NCI-H146 (cell line): ENCODE measurements around the gene TCF4.
"Not testable (repeated sequence)": the region's sequence is repeated elsewhere in the genome, so short reads cannot be mapped to it uniquely, and the experiment has no call there.

Experiments
- DNase-seq: peaks from one replicate; lab custom pipeline; 2025; lab: John Stamatoyannopoulos, UW

TCF4 gene

DNA sequence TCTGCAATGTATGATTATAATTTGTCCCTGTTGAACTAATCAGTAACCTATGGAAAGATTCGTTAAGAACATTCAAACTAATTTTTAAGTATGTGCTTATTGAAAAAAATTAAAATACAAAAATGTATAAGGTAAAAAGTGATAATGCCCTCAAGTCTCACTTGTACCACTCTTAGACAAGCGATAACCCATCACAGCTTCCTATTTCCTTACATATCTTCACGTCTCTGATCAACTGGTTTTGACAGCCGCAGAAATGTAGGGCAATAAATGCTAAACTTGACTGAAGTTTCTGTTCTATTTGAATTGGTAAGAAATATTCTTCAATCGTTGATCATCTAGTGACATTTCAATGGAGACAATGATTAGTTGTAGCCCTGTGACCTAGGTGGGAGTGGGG, 112.5 kb downstream of the TCF4 start:
- DNase-seq = no peak

DNA sequence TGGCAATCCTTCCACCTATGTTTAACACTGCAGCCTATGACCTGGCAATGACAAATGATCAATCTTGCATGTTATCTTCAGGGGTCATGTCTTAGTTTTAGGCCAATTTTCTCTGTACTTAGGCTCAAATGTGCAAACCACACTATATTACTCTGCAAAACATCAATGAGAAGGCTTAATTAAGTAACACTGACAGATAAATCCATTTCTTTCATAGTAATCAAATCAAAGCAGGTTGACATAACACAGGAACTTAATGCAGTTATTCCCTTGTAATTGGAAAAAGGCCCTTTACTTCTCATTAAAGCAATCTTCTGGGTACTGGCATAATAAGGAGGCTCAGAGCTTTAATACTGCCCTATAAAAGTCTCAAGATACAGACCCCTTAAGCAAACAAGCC, 114.4 kb downstream of the TCF4 start:
- DNase-seq = no peak

DNA sequence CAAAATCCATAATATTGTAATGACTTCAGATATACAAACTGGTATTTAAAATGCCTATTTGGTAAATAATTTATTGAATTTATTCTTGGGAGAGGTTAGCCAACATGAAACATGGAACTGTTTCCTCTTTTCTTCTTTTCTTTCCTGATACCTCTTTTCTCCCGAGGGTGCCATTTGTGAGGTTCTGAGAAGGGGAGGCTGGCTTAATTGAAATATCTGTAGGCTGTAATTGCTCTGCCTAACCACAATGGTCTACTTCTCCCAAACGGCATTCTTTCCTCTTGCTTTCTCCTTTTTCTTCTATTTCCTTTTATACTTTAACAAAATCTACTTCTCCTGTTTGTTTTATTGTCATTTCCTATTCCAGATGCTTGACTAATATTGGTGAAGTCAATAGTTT, 114.9 kb downstream of the TCF4 start:
- no peak for DNase-seq

GRCh38 chr18:55470826-55471225, 117.2 kb downstream of the TCF4 start:
- DNase-seq = no peak

- not testable (repeated sequence) for DNase-seq
These were observed 118.9 kb downstream of the TCF4 start for GRCh38 chr18:55469134-55469533.

GRCh38 chr18:55466789-55467188, 121.2 kb downstream of the TCF4 start:
- DNase-seq = no peak

- DNase-seq = no peak
These were observed 122.7 kb downstream of the TCF4 start for GRCh38 chr18:55465313-55465712.

- no peak for DNase-seq
These were observed 123.4 kb downstream of the TCF4 start for GRCh38 chr18:55464581-55464980.

- no peak for DNase-seq
These were observed 125.3 kb downstream of the TCF4 start for GRCh38 chr18:55462652-55463051.

DNA sequence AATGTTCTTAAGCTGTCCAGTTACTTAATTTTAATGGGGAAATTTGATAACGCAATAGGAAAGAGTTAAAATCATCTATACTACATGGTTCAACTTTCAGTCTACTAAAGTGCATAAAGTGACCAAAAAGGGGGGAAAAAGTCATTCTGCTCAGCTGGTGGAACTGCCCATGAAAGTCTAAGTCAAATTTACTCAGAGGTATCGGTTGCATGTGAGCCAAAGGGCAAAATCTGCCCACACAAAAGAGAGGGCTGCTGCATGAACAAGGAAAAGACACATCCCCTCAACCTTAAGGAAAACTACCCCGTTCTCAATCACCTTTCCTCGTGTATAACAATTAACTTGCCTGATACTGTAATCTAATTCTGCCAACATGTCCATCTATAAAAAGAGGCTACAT, 126.1 kb downstream of the TCF4 start:
- DNase-seq = peak; percentile 42

DNA sequence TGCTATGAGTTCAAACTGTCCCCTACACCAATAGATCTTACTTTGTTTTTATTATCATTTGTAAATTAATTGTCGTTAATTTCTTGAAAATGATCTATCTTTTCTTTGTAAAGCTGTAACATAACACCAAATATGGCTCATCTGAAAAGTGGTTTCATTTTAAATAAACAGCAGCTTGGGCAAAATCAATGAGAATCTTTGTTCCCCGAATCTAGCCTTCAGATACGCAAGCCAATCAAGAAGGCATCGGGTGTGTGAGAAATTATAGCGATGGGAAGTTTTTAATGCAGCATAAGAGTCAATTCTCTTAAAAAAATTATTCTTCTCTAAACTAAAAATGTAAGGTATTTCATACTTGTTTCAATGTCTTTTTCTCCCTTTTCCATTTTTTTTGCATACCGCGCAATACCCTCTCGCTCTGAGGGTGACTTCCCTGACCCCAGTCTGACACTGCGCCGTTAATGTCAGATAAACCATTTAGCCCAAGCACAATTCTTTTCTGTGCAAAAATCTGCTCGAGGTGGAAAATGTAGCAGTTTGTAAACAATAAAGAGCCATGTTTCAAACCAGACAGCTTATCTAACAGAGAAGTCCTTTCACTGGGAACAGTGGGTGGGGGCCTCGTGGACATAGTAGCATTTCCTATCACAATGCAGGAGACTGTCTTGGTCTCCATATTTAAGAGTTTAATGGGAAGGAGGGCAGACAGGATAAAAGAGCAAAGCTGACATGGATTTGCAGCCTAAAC, 129.4 kb downstream of the TCF4 start:
- DNase-seq = peak; percentile 93

- DNase-seq = no peak
These were observed 131.0 kb downstream of the TCF4 start for GRCh38 chr18:55457028-55457427.

- DNase-seq = peak; percentile 65
These were observed 132.1 kb downstream of the TCF4 start for GRCh38 chr18:55455938-55456337.

- no peak for DNase-seq
These were observed 134.8 kb downstream of the TCF4 start for GRCh38 chr18:55453186-55453585.

DNA sequence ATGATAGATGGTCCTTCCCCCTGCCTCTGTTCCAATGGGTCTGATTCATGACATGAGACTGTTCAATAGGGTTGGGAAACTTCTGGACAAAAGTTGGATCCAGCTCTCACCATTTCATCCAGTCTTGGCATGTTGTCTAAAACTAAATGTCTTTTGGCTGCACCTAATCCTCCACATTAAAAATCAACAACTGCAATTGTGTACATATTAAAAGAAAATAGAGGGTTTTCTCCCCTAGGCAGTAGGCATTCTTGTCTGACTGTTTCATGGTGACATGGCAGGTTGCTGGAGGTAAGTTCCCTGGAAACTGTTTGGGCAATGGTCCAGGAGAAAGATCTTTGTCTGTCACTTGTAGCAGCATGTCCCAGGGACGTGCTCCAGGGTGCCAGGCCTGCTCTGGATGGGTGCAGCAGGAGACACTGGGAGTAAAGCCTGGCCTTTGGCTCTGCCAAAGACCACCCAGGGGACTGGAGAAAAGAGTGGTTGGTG, 135.8 kb downstream of the TCF4 start:
- DNase-seq = peak; percentile 59

DNA sequence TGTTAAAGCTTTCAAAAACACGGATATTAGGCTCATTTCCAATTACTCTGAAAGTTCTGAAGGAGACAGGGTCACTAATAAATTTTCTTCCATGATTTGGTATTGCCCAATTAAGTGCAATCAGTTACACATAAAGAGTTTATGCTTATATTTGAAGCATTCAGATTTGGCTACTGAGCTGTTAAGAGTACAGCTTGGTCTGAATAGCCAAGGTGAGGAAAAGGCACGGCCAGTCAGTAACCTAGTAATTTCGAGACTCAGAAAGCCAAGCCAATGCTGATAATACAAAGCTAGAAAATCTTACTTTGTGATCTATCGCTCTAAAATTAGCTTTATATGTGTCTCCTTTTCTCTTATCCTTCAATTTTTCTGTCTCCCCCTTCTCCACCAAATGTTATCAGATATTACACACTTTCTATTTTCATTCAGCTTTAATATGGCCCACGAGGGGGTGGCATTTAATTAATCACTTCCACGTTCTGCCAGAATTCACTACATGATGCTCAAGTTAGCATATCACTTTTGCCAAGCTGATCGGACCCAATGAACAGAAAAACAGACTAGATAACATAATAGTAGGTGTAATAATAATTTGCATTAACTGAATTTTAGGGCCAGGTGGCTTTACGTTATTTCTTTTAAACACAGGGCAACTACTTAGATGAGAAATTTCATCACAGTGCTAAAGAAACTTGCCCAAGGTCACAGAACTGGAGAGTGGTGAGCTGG, 138.4 kb downstream of the TCF4 start:
- no peak for DNase-seq

DNA sequence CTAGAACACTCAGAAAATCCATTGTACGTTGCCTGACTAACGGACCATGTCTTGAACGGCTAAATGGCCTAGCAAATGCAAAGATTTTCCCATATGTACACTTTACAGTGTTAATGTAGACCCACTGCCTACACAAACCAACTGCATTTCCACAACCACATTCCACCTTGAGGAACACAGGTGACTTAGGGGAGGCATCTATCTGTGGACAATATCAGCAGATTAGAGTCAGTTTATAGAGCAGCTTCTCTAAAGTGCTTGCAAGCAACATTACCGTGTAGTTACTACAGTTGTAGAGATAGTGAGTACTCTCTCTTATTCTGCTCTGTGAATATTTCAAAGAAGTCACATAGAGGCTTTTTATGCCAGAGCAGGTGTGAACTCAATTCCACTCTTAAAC, 139.6 kb downstream of the TCF4 start:
- peak; percentile 34 for DNase-seq

- DNase-seq = no peak
These were observed 140.3 kb downstream of the TCF4 start for GRCh38 chr18:55447672-55448018.

DNA sequence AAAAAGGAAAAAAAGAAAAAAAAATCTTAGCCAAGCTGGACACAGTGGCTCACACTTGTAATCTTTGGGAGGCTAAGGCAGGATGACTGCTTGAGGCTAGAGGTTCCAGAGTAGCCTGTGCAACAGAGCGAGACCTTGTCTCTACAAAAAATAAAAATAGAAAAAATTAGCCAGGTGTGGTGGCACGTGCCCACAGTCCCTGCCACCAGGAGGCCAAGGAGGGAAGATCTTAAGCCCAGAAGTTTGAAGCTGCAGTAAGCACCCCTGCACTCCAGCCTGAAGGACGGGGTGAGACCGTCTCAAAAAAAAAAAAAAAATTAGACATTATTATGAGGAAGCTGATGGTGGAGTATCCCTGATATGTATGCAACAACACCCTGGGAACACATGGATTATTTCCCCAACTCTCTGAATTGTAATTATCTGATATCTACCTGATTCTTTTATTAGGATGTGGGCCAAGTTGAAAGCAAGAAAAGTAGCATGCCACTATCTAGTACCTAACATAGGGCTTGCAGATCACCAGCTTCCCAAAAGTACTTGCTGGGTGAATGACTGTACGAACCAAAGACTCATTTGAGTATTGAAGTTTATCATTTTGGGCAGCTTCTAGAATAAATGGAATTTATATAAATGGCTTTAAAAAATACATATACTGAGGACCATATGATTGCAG, 140.9 kb downstream of the TCF4 start:
- DNase-seq = no peak

GRCh38 chr18:55444536-55444935, 143.5 kb downstream of the TCF4 start:
- DNase-seq = no peak

- DNase-seq = no peak
These were observed 144.2 kb downstream of the TCF4 start for GRCh38 chr18:55443776-55444175.

DNA sequence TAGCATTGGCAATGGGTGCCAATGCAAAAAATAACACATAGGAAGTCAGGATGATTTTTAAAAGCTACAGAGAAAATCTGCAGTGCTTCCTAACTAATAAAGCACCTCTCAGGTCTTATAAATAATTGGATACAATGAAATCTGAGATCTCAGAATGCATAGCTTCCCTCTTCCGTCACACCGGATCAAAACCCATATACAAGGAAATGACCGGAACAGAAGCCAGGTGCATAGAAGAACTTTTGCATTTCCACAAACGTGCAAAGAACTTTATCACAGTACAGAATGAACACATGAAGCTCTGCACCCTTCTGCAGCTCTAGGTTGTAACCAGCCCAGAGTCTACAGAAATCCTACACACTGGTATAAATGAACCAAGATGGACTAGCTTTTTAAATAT, 145.4 kb downstream of the TCF4 start:
- no peak for DNase-seq

GRCh38 chr18:55440988-55441387, 147.0 kb downstream of the TCF4 start:
- DNase-seq = no peak
